HCT116 (cell line): ENCODE measurements around the gene C1S. TPM values are rescaled to one million over a fixed set of nuclear protein-coding genes. Genes with fewer than 3 reads are reported as not detected.

Experiments
- ATAC-seq: fragments of 200-7000 bp; cut with Tn5 transposase; 2 replicates; pipeline ENCODE4 v1.9.1; 2020; ENCODE audit warnings: mild to moderate bottlenecking, moderate library complexity
- BruUV-seq: library from RNA; stranded (reverse); fragments of 400-500 nt; replicated peaks from 2 replicates; lab custom pipeline; 2021; lab: Mats Ljungman, UMichigan
- CTCF ChIA-PET: fragments of 300-600 bp; sonication (Branson Sonifier 250); formaldehyde crosslinking; loops from one replicate; lab custom pipeline; 2021; ENCODE audit warnings: antibody characterized with exemption; lab: Charles Lee
- POLR2A ChIA-PET: fragments of 300-600, 350-600 bp; sonication (Branson Sonifier 250); formaldehyde crosslinking; loops from one replicate; lab custom pipeline; 2021; ENCODE audit warnings: antibody characterized with exemption; lab: Charles Lee
- RAD21 ChIA-PET, 2 experiments: fragments of 300-600 bp; sonication (Branson Sonifier 250); formaldehyde crosslinking; loops; one replicate each; lab custom pipeline; 2023; ENCODE audit warnings: low total read pairs in 2 of 2; ENCODE audit not compliant: uncharacterized antibody in 2 of 2, unreplicated experiment in 2 of 2, low non-redundant PET in 1 of 2; lab: Charles Lee
- DNase-seq: peaks from one replicate; pipeline ENCODE4 v3.0.0-alpha.2; 2010; ENCODE audit warnings: low read depth, low spot score
- H2AFZ ChIP-seq: fragments of 200-600 bp; shearing (Covaris generic), sonication (generic); 2 replicates; pipeline ENCODE4 v1.6.1; 2017; ENCODE audit warnings: low read depth, mixed run types, mixed read lengths, antibody characterized with exemption, low read length; ENCODE audit not compliant: poor library complexity, severe bottlenecking
- H3K27ac ChIP-seq: 2 replicates; pipeline ENCODE4 v1.5.1; 2012; ENCODE audit warnings: low read depth, low read length
- H3K27me3 ChIP-seq: fragments of 200-600 bp; sonication (generic); 2 replicates; pipeline ENCODE4 v1.6.1; 2016; ENCODE audit warnings: mixed run types, low read length, mixed read lengths; ENCODE audit not compliant: insufficient read depth
- H3K36me3 ChIP-seq, 2 experiments: fragments of 200-500 bp in 1 of 2; fragments of 200-600 bp in 1 of 2; sonication (Bioruptor generic) in 1 of 2; sonication (generic) in 1 of 2; 2 replicates each; pipeline versions ENCODE4 v1.5.1 to v1.6.1; 2014 to 2016; ENCODE audit warnings: low read length in 2 of 2, inconsistent platforms in 1 of 2, mixed read lengths in 1 of 2, mixed run types in 1 of 2; ENCODE audit not compliant: insufficient read depth in 2 of 2, control insufficient read depth in 1 of 2
- H3K4me1 ChIP-seq, 2 experiments: fragments of 200-600 bp in 1 of 2; sonication (generic) in 1 of 2; 2 replicates each; pipeline versions ENCODE4 v1.5.1 to v1.6.1; 2012 to 2017; ENCODE audit warnings: low read length in 2 of 2, inconsistent platforms in 1 of 2, mild to moderate bottlenecking in 1 of 2, mixed read lengths in 1 of 2, mixed run types in 1 of 2, moderate library complexity in 1 of 2; ENCODE audit not compliant: insufficient read depth in 2 of 2, control insufficient read depth in 1 of 2
- H3K4me2 ChIP-seq: fragments of 200-600 bp; sonication (generic); 2 replicates; pipeline ENCODE4 v1.6.1; 2017; ENCODE audit warnings: mixed run types, low read length, mixed read lengths
- H3K4me3 ChIP-seq, 2 experiments: fragments of 200-600 bp in 1 of 2; sonication (generic) in 1 of 2; replicated peaks in 1 of 2; 2 replicates each; pipeline ENCODE4 v1.5.1; 2011 to 2016; ENCODE audit warnings: low read length in 2 of 2, control low read depth in 1 of 2, low read depth in 1 of 2, mild to moderate bottlenecking in 1 of 2, mixed read lengths in 1 of 2, mixed run types in 1 of 2
- H3K79me2 ChIP-seq: fragments of 200-600 bp; sonication (generic); 2 replicates; pipeline ENCODE4 v1.6.1; 2017; ENCODE audit warnings: mild to moderate bottlenecking, mixed run types, low read length, moderate library complexity, mixed read lengths; ENCODE audit not compliant: insufficient read depth
- H3K9ac ChIP-seq: fragments of 200-600 bp; sonication (generic); 2 replicates; pipeline ENCODE4 v1.6.1; 2016; ENCODE audit warnings: low read length, mixed read lengths
- H3K9me2 ChIP-seq: fragments of 200-600 bp; sonication (generic), shearing (Covaris generic); 2 replicates; pipeline ENCODE4 v1.6.1; 2017; ENCODE audit warnings: mixed run types, mild to moderate bottlenecking, moderate library complexity; ENCODE audit not compliant: insufficient read depth
- H3K9me3 ChIP-seq, 2 experiments: fragments of 200-500 bp in 1 of 2; fragments of 200-600 bp in 1 of 2; sonication (Bioruptor generic) in 1 of 2; sonication (generic) in 1 of 2; 2 replicates each; pipeline ENCODE4 v1.6.1; 2014 to 2017; ENCODE audit warnings: low read length in 2 of 2, mixed read lengths in 2 of 2, inconsistent platforms in 1 of 2, low read depth in 1 of 2, mild to moderate bottlenecking in 1 of 2, mixed run types in 1 of 2, moderate library complexity in 1 of 2; ENCODE audit not compliant: control insufficient read depth in 1 of 2, insufficient read depth in 1 of 2
- H4K20me1 ChIP-seq: fragments of 200-600 bp; sonication (generic), shearing (Covaris generic); 2 replicates; pipeline ENCODE4 v1.6.1; 2017; ENCODE audit warnings: mixed run types, mild to moderate bottlenecking, moderate library complexity; ENCODE audit not compliant: insufficient read depth
- EGR1 ChIP-seq: IDR thresholded peaks from 2 replicates; pipeline ENCODE4 v1.6.1; 2012; ENCODE audit warnings: low read depth
- EZH2phosphoT487 ChIP-seq: fragments of 200-600 bp; IDR thresholded peaks from 2 replicates; pipeline ENCODE4 v1.6.1; 2018; ENCODE audit warnings: antibody characterized with exemption, borderline replicate concordance
- YY1 ChIP-seq: IDR thresholded peaks from 2 replicates; pipeline ENCODE4 v1.6.1; 2011; ENCODE audit warnings: low read length, low read depth, moderate library complexity, mild to moderate bottlenecking; ENCODE audit not compliant: insufficient replicate concordance; ENCODE audit errors: extremely low read depth
- ZNF274 ChIP-seq: fragments of 200-500 bp; sonication (Bioruptor generic); IDR thresholded peaks from 2 replicates; pipeline ENCODE4 v1.6.1; 2014; ENCODE audit warnings: mild to moderate bottlenecking, low read depth, low read length, inconsistent platforms
- intact Hi-C: fragments of 100-400 bp; cut with micrococcal nuclease; formaldehyde crosslinking; loops from 2 replicates; pipeline ENCODE4 v1.10.0; 2022
- total RNA-seq: library from RNA; stranded (reverse); gene quantifications from one replicate; pipeline ENCODE4 v1.2.1, GENCODE V29; 2021; ENCODE audit not compliant: unreplicated experiment
- TF ChIP-seq, protein P1 (sequence below): IDR thresholded peaks from 2 replicates; pipeline ENCODE4 v1.6.1; 2011; ENCODE audit warnings: mild to moderate bottlenecking, low read length, moderate library complexity; ENCODE audit not compliant: insufficient replicate concordance; ENCODE audit errors: extremely low read depth

The C1S gene
- total RNA-seq, 1 experiment from 2014 or later: 2.4 TPM

GRCh38 chr12:7091171-7091570 lies 30.7 kb downstream of the C1S start:
- Histone ChIP-seq H3K4me1 (peaks cover 0 to 6% of the 10 kb centered on the region in 2 experiments; a peak in 1 of 4 replicates), H3K4me2 (no peak overlapping the region), H3K79me2 (no peaks in the 10 kb centered on the region), H3K27ac (no peak overlapping the region), H3K9me2 (no peaks in the 10 kb centered on the region), H3K4me3 (no peak overlapping the region), H4K20me1 (no peaks in the 10 kb centered on the region), H3K9ac (no peak overlapping the region), H3K27me3 (0 out of 2 replicates have a peak, but pooled peaks cover 4% of the 10 kb centered on the region), H2AFZ (no peak overlapping the region), H3K9me3 (no peaks in the 10 kb centered on the region), H3K36me3 (no peaks in the 10 kb centered on the region)
- ATAC-seq: no peak
- ChIA-PET POLR2A (interaction anchor here (1.2 to 1.7 kb wide), 2 partner anchors 129 to 147 kb away, joined by 3 to 5 read pairs; partner anchors contain the start of genes C12orf57 and RNU7-1), RAD21 (no interaction called here), CTCF (no interaction called here)
- DNase-seq: no peak
- BruUV-seq: no TSS peak
- TF ChIP-seq, protein P1, sequence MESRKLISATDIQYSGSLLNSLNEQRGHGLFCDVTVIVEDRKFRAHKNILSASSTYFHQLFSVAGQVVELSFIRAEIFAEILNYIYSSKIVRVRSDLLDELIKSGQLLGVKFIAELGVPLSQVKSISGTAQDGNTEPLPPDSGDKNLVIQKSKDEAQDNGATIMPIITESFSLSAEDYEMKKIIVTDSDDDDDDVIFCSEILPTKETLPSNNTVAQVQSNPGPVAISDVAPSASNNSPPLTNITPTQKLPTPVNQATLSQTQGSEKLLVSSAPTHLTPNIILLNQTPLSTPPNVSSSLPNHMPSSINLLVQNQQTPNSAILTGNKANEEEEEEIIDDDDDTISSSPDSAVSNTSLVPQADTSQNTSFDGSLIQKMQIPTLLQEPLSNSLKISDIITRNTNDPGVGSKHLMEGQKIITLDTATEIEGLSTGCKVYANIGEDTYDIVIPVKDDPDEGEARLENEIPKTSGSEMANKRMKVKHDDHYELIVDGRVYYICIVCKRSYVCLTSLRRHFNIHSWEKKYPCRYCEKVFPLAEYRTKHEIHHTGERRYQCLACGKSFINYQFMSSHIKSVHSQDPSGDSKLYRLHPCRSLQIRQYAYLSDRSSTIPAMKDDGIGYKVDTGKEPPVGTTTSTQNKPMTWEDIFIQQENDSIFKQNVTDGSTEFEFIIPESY: no peak
- TF ChIP-seq EGR1 (no peak), ZNF274 (no peak), EZH2phosphoT487 (no peak), YY1 (no peak)
- intact Hi-C loops: loop anchor here (5.0 kb wide), 1 partner anchor 119 kb away; the partner anchor contains the start of genes EMG1 and PHB2
